Gastroesophageal sphincter (tissue), 3 donors: ENCODE data around the gene ARHGAP28.

Source experiments
- POLR2A ChIP-seq, 2 donors: fragments of 450-650 bp; IDR thresholded peaks; one replicate each; pipeline ENCODE4 v1.6.1; 2017; ENCODE audit warnings: antibody characterized with exemption in 2 of 2, mild to moderate bottlenecking in 2 of 2, moderate library complexity in 1 of 2
- TF ChIP-seq, protein P1 (sequence below), 4 experiments: fragments of 200-600 bp in 2 of 4; fragments of 450-650 bp in 2 of 4; sonication (generic) in 1 of 4; IDR thresholded peaks; one replicate each; pipeline ENCODE4 v1.5.1; 2017 to 2019; ENCODE audit warnings: antibody characterized with exemption in 4 of 4, mild to moderate bottlenecking in 2 of 4, moderate library complexity in 2 of 4

DNA sequence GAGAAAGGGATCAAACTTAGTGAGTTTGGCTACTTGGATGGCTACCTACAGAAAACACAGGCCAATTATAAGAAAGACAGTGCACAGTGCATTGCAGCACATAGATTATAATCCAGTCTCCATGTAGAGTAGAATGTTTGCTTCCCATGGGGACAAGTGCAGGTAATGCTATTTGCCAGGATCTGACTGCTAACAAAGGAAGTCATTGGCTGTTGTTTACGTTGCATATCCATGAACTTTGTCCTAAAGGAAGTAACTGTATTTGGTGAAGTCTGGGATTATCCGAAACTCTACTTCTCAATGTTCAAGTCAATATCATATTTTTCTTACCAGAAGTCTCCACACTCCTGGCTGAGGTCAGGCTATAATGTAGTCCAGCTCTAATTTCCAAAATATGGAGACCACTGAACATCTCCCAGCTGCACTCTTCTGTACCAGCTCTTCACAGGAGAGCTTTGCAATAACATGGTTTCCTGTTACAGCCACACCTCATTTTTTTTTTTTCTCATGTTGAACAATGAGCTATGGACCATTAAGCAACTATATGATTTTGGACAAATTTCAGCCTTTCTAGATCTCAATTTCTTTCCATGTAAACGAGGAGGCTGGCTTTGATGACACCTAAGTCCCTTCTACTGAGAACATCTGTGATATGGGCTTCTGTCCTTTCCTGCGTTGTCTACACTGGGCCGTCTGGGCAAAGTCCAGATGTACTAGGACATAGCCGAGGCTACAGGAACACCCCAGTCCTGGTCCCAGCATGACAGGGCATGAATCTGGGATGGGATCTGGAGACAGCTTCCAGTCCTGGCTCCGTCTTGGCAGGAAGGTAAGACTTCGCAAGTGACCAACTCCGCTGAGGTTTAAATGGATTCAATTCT is 233.3 kb downstream of the ARHGAP28 start:
- no peak for TF ChIP-seq POLR2A (IDR thresholded peaks at IDR 0.05)
- TF ChIP-seq, protein P1, sequence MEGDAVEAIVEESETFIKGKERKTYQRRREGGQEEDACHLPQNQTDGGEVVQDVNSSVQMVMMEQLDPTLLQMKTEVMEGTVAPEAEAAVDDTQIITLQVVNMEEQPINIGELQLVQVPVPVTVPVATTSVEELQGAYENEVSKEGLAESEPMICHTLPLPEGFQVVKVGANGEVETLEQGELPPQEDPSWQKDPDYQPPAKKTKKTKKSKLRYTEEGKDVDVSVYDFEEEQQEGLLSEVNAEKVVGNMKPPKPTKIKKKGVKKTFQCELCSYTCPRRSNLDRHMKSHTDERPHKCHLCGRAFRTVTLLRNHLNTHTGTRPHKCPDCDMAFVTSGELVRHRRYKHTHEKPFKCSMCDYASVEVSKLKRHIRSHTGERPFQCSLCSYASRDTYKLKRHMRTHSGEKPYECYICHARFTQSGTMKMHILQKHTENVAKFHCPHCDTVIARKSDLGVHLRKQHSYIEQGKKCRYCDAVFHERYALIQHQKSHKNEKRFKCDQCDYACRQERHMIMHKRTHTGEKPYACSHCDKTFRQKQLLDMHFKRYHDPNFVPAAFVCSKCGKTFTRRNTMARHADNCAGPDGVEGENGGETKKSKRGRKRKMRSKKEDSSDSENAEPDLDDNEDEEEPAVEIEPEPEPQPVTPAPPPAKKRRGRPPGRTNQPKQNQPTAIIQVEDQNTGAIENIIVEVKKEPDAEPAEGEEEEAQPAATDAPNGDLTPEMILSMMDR (IDR thresholded peaks at IDR 0.05), result no peak
